Lower lobe of right lung (tissue), 2 donors: Measurements from ENCODE around the gene ERG28. TPM values are rescaled to one million over a fixed set of nuclear protein-coding genes. Genes with fewer than 3 reads are reported as not detected.

Source experiments
- ATAC-seq, 2 donors: fragments of 200-7000 bp; cut with Tn5 transposase; one replicate each; pipeline ENCODE4 v1.9.1; 2020 to 2022; ENCODE audit warnings: mild to moderate bottlenecking in 2 of 2, moderate library complexity in 2 of 2
- DNase-seq: peaks from one replicate; pipeline ENCODE4 v3.0.0-alpha.2; 2020
- H3K27ac ChIP-seq: fragments of 200-600 bp; one replicate; pipeline ENCODE4 v1.8.0; 2022
- H3K27me3 ChIP-seq: fragments of 200-600 bp; one replicate; pipeline ENCODE4 v1.8.0; 2022; ENCODE audit warnings: low read depth
- H3K36me3 ChIP-seq: fragments of 200-600 bp; one replicate; pipeline ENCODE4 v1.8.0; 2022; ENCODE audit warnings: mild to moderate bottlenecking
- H3K4me1 ChIP-seq: fragments of 200-600 bp; one replicate; pipeline ENCODE4 v1.8.0; 2022
- H3K4me3 ChIP-seq: fragments of 200-600 bp; one replicate; pipeline ENCODE4 v1.8.0; 2022; ENCODE audit warnings: mild to moderate bottlenecking
- H3K9me3 ChIP-seq: fragments of 200-600 bp; one replicate; pipeline ENCODE4 v1.8.0; 2022
- intact Hi-C: fragments of 100-400 bp; cut with DNase I; formaldehyde crosslinking; loops from one replicate; pipeline ENCODE4 v1.11.0; 2022
- long read RNA-seq: library from polyadenylated mRNA; unstranded; transcript quantifications from one replicate; pipeline ENCODE4 v2.0.0, GENCODE V29; 2021
- total RNA-seq: library from RNA; stranded (reverse); fragmentation: NEBNext Ultra II Directional; extraction: Animal tissue kit (Norgen Biotek cat#: 25700); gene quantifications from one replicate; pipeline ENCODE4 v1.2.1, GENCODE V29; 2021
- TF ChIP-seq, protein P1 (sequence below): fragments of 200-600 bp; IDR thresholded peaks from one replicate; pipeline ENCODE4 v1.8.0; 2022; ENCODE audit warnings: antibody characterized with exemption, mild to moderate bottlenecking
- donor health status: DM: no; HTN: yes; CAD: no; lungs with severe emphysema.

The ERG28 gene
- total RNA-seq = 30.2 TPM
- long read RNA-seq, transcript ERG28-201 (5 exons, 2,633 nt) = major isoform, 117 of 135 reads
- long read RNA-seq, partial matches to known transcripts = 7 of 135 reads
- long read RNA-seq, other reads (novel, unspliced or antisense) = 11 of 135 reads

- Histone ChIP-seq H3K9me3 (no peaks in the 10 kb centered on the region), H3K36me3 (peaks cover 29% of the 10 kb centered on the region), H3K4me3 (peak within 1 kb of the TSS; percentile 76), H3K27me3 (no peaks in the 10 kb centered on the region), H3K4me1 (peaks cover 13% of the 10 kb centered on the region), H3K27ac (peak within 1 kb of the TSS; percentile 89)
- intact Hi-C loops = no loop called here
- peak; percentile 99 for DNase-seq
- ATAC-seq = peak; percentile 97 to 98
- TF ChIP-seq, protein P1, sequence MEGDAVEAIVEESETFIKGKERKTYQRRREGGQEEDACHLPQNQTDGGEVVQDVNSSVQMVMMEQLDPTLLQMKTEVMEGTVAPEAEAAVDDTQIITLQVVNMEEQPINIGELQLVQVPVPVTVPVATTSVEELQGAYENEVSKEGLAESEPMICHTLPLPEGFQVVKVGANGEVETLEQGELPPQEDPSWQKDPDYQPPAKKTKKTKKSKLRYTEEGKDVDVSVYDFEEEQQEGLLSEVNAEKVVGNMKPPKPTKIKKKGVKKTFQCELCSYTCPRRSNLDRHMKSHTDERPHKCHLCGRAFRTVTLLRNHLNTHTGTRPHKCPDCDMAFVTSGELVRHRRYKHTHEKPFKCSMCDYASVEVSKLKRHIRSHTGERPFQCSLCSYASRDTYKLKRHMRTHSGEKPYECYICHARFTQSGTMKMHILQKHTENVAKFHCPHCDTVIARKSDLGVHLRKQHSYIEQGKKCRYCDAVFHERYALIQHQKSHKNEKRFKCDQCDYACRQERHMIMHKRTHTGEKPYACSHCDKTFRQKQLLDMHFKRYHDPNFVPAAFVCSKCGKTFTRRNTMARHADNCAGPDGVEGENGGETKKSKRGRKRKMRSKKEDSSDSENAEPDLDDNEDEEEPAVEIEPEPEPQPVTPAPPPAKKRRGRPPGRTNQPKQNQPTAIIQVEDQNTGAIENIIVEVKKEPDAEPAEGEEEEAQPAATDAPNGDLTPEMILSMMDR = no peak
Observed at GRCh38 chr14:75660630-75661498, at the start of gene ERG28, which contains the start of gene TTLL5. Gene ERG28 (minus strand): TSS chr14:75660876. CDS start chr14:75657502, 3,374 bp downstream. Gene TTLL5 (plus strand): TSS chr14:75661246. CDS start chr14:75663150, 1,904 bp downstream.

GRCh38 chr14:75709207-75709812 is 48.6 kb upstream of the ERG28 start:
- H3K9me3 ChIP-seq = no peaks in the 10 kb centered on the region
- H3K27me3 ChIP-seq = no peaks in the 10 kb centered on the region
- H3K4me1 ChIP-seq = no peaks in the 10 kb centered on the region
- H3K27ac ChIP-seq = no peak overlapping the region
- H3K36me3 ChIP-seq = peaks cover 23% of the 10 kb centered on the region
- ATAC-seq (peak; percentile 64 to 73), DNase-seq (peak; percentile 73)
- intact Hi-C loops = loop anchor here (5.0 kb wide), 1 partner anchor 273 kb away; the partner anchor contains the start of gene TGFB3
- TF ChIP-seq, protein P1 = peak; percentile 85
- no peak overlapping the region for H3K4me3 ChIP-seq

DNA sequence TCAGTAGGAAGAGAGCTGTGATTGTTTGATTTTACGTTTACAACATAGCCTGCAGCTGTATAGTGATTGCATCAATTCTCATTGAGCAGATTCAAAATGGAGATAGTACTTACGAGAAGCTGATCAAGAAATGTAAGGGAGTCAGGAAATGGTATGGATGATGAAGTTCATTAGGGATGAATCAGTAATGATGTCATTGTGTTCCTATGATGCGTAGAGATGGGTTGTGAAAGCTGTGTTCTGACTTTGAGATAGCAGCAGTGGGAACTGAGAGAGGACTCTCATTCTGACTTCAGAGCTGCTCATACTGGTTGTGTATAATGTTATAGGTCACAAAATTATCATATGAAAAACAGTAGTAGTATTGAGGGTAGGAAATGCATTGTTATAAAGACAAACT is 44.3 kb upstream of the ERG28 start:
- no peak for ATAC-seq
- intact Hi-C loops = loop anchor here (5.0 kb wide), 1 partner anchor 277 kb away; the partner anchor contains the start of gene TGFB3
- H3K4me3 ChIP-seq = no peak overlapping the region
- peaks cover 39% of the 10 kb centered on the region for H3K36me3 ChIP-seq
- no peaks in the 10 kb centered on the region for H3K4me1 ChIP-seq
- no peaks in the 10 kb centered on the region for H3K27me3 ChIP-seq
- TF ChIP-seq, protein P1 = no peak
- no peak overlapping the region for H3K27ac ChIP-seq
- H3K9me3 ChIP-seq = no peaks in the 10 kb centered on the region
- DNase-seq = no peak

DNA sequence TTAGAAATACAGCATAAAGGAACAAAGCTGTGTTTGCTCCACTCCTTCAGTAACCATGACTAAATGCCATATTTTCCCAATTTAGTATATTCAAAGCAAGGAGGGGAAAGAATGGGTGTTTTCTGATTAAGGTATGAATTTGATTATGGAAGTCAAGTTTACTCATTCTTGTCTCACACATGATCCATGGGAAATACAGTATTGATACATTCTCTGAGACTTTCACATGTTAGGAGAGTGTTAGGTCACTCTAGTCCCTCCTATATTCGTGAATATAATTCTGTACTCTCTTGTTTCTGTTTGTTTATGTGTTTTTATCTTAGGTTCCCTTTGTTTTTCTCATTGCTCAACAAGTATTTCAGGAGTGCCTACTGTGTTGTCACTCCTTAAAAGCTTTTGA is 42.8 kb upstream of the ERG28 start:
- Histone ChIP-seq H3K36me3 (peaks cover 42% of the 10 kb centered on the region), H3K4me3 (no peak overlapping the region), H3K9me3 (no peaks in the 10 kb centered on the region), H3K27me3 (no peaks in the 10 kb centered on the region), H3K27ac (no peak overlapping the region), H3K4me1 (no peaks in the 10 kb centered on the region)
- intact Hi-C loops = no loop called here
- no peak for DNase-seq
- ATAC-seq = no peak
- TF ChIP-seq, protein P1 = no peak

DNA sequence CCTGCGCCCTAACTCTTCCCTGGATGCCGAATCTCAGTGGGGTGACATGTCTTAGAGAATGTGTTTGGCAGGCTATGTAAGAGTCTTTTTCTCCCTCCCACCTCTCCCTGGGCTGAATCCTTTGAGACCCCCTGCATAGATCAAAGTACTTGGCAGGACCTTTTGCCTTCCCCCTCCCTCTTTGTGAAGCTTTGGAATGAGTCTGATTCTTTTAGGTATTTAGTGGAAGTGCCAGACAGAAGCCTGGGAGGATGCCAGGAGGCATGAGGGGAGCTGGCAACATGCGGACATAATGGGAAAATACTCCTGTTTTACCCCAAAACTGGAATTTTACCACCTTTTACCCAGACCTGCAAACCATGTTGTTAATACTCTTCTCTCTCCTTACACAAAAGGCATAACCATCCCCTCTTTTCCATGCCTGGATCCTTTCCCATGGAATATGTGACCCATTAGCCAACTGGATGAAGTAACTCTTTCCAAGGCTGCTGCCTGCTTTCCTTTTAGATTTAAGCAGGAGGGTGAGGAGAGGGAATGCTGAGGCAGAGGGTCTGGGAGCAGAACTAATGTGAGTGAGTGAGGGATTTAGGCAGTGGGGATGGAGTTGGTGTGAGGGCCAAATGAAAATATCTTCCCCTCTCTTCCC is 42.1 kb upstream of the ERG28 start:
- DNase-seq (no peak), ATAC-seq (no peak)
- peak overlapping the region; percentile 12 for H3K27ac ChIP-seq
- H3K4me3 ChIP-seq = no peak overlapping the region
- no peaks in the 10 kb centered on the region for H3K9me3 ChIP-seq
- no peaks in the 10 kb centered on the region for H3K27me3 ChIP-seq
- TF ChIP-seq, protein P1 = no peak
- intact Hi-C loops = no loop called here
- peaks cover 40% of the 10 kb centered on the region for H3K36me3 ChIP-seq
- H3K4me1 ChIP-seq = no peaks in the 10 kb centered on the region
